DND-41 (cell line): ENCODE measurements around the gene STK11IP.

Experiments used
- CTCF ChIP-seq: IDR thresholded peaks from 2 replicates; pipeline ENCODE4 v1.5.1; 2012; ENCODE audit warnings: borderline replicate concordance, low read length, moderate library complexity, mild to moderate bottlenecking; ENCODE audit not compliant: poor library complexity, severe bottlenecking; ENCODE audit errors: extremely low read depth
- EZH2 ChIP-seq: IDR thresholded peaks from 3 replicates; pipeline ENCODE4 v1.6.1; 2012; ENCODE audit warnings: borderline replicate concordance, low read depth, mild to moderate bottlenecking, moderate library complexity, low read length, inconsistent platforms; ENCODE audit not compliant: severe bottlenecking

- TF ChIP-seq CTCF (no peak), EZH2 (no peak)
Observed at GRCh38 chr2:219624565-219624964, 26.9 kb downstream of the STK11IP start.
